GM12864 (cell line): ENCODE results near the gene PSMB7.

ENCODE experiments used
- DNase-seq: peaks from one replicate; pipeline ENCODE4 v3.0.0-alpha.2; 2011; ENCODE audit warnings: low read depth
- H3K4me3 ChIP-seq: 2 replicates; pipeline ENCODE4 v1.5.1; 2011; ENCODE audit warnings: mild to moderate bottlenecking, low read depth, low read length, control low read depth
- TF ChIP-seq, protein P1 (sequence below): IDR thresholded peaks from 2 replicates; pipeline ENCODE4 v1.5.1; 2011; ENCODE audit warnings: low read depth, mild to moderate bottlenecking, moderate library complexity, low read length, control low read depth, inconsistent platforms; ENCODE audit errors: missing control alignments

Gene PSMB7

DNA sequence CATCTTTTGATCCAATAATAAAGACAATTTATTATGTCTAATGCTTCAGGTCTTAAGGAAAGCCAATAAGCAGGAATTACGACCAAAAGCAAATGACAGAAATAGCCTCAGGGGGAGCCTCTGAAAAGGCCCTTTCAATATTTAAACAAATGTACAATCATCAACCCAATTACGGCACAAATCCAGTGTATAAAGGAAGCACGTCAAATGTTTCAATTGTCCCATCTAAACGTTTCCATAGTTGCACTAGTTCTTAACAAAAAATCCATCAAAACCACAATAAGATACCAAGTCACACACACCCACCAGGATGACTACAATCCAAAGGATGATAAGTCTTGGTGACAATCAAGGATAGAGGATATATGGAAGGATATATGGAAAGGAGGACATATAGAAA lies 41.9 kb downstream of the PSMB7 start:
- TF ChIP-seq, protein P1, sequence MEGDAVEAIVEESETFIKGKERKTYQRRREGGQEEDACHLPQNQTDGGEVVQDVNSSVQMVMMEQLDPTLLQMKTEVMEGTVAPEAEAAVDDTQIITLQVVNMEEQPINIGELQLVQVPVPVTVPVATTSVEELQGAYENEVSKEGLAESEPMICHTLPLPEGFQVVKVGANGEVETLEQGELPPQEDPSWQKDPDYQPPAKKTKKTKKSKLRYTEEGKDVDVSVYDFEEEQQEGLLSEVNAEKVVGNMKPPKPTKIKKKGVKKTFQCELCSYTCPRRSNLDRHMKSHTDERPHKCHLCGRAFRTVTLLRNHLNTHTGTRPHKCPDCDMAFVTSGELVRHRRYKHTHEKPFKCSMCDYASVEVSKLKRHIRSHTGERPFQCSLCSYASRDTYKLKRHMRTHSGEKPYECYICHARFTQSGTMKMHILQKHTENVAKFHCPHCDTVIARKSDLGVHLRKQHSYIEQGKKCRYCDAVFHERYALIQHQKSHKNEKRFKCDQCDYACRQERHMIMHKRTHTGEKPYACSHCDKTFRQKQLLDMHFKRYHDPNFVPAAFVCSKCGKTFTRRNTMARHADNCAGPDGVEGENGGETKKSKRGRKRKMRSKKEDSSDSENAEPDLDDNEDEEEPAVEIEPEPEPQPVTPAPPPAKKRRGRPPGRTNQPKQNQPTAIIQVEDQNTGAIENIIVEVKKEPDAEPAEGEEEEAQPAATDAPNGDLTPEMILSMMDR = no peak
- H3K4me3 ChIP-seq = no peak overlapping the region
- DNase-seq = no peak

DNA sequence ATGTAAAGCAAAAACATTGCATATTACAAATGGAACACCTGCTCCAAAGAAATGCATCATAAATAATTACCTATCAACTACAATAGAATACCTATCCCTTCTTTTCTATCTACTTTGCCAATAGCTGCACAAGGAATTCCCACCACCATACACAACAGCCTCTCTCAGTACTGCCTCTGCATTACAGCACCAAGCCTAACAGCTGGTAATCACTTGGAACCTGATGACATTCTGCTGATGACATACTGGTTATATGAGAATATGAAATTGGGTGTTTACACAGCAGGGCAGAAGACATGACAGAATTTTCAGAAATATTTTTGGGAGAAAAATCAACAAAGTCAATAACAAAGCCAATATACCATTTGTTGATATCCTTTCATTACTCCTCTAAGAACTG lies 43.2 kb downstream of the PSMB7 start:
- no peak for DNase-seq
- H3K4me3 ChIP-seq = no peak overlapping the region
- TF ChIP-seq, protein P1 = no peak

DNA sequence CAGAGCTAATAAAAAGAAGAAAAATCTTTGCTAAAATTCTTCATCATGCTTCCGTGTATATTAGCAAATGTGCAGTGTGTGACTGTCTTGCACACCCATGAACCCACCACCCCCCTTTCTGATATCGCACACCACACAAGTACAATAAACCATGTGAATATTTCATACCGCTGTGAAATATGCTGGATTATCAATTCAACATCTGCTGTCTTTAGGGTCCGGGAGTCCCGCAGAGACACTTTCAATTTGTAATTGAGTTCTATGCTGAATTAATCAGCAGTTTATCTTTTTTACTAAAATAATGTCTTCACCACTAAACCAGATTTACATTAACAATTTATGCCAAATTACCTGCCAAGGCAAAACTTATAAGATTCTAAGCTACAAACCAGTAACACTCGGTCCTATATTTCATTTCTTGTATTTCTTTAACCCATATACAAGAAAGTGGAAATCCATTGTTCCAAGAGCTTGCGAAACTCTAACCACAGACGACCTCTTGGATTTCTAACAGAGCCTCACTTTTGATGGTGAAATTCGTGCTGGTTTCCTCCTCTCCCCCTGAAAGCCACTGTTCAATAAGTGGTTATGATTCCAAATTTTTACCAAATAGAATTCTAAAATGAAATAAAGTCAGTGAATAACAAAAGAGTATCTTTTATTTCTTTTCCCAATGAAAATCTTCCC lies 44.2 kb downstream of the PSMB7 start:
- no peak for DNase-seq
- H3K4me3 ChIP-seq = no peak overlapping the region
- TF ChIP-seq, protein P1 = no peak

DNA sequence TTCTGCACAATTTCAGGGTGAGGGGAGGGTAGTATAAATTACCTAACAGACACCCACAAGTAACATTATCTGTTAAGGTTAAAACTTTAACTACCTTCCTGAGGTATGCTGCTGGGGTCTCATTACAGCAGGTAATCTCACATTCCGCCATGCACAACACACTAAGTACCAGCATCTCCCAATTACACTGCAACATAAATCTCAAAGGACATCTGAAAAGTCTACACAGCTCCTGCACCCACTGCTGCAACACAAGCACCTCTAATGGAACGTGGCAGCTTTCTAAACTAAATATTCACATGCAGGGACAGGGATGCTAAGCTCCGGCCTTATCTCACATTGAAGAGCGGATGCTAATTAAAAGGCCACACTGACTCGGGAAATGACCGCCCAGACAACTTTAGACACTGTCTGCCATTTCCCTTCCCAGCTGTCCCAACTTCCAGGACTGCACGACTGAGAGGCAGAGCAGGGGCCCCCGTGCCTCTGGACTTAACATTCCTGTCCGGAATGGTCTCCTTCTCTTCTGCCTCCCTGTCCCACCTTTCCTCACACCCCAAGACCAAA lies 45.9 kb downstream of the PSMB7 start:
- DNase-seq = no peak
- no peak overlapping the region for H3K4me3 ChIP-seq
- TF ChIP-seq, protein P1 = no peak

DNA sequence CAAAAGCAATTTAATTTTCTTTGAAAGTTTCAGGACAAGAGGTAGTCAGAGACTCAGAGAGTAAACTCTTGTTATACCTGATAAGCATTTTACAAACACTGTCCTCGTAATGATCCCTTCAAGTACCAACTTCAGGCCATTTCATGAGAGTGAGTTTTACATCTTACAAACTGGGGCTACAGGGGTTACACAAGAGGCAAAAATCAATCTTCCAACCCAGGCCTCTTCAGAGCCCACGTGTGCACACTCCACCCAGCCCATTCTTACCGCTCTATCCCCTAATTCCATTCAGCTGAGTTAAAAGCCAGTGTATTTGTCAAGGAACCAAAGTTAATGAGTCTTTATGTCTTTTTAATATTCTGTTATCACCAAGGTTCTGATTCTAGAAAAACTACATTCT lies 46.5 kb downstream of the PSMB7 start:
- DNase-seq = no peak
- H3K4me3 ChIP-seq = no peak overlapping the region
- TF ChIP-seq, protein P1 = no peak

DNA sequence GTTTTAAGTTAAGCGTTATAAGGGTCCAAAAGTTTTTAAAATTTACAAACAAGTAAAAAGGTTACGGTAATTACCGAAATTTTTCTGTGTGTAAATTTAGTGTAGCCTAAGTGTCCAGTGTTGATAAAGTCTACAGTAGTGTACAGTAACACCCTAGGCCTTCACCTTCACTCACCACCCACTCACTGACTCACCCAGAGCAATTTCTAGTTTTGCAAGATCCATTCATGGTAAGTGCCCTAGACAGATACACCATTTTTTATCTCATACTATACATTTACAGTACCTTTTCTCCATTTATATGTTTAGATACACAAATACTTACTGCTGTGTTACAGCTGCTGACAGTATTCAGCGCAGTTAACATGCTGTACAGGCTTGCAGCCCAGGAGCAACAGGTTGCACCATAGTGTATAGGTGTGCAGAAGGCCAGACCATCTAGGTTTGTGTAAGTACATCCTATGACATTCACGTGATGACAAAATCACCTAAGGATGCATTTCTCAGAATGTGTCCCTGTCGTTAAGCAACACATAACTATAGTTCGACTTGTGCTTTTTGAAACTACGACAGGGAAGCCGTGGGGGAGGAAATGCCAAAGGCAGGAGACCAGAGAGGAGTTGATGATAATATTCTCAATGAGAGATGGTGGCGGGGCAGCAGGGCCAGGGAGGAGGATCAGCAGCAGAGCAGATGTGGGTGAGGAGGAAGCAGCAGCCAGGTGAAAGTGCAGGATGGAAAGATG lies 48.6 kb downstream of the PSMB7 start:
- TF ChIP-seq, protein P1 = no peak
- no peak for DNase-seq
- H3K4me3 ChIP-seq = no peak overlapping the region

DNA sequence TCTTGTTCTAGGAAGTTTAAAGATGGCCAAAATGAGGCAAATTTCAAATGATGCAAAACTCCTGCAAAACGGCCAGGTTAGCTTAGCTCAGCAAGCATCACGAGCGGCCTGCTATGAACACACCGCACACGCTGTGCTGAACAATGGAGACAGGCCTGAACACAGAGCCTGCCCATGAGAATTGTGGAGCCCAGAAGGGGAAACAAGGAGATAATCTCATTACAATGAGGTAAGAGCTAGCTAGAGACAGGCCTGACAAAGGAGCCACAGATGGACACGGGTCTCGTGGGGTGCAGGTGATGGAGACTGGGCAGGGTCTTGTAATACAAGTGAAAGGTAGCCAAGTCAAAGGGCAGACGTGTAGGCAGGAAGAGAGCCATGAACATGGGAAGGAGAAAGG lies 50.2 kb downstream of the PSMB7 start:
- no peak for DNase-seq
- H3K4me3 ChIP-seq = no peak overlapping the region
- TF ChIP-seq, protein P1 = no peak
